ENCODE results near the gene SPTBN2. TPM values are rescaled to one million over a fixed set of nuclear protein-coding genes. Genes with fewer than 3 reads are reported as not detected.
"Not testable (repeated sequence)": the region's sequence is repeated elsewhere in the genome, so short reads cannot be mapped to it uniquely, and the experiment has no call there.

SPTBN2 gene
- total RNA-seq, 1 donor, result 0.10 TPM

DNA sequence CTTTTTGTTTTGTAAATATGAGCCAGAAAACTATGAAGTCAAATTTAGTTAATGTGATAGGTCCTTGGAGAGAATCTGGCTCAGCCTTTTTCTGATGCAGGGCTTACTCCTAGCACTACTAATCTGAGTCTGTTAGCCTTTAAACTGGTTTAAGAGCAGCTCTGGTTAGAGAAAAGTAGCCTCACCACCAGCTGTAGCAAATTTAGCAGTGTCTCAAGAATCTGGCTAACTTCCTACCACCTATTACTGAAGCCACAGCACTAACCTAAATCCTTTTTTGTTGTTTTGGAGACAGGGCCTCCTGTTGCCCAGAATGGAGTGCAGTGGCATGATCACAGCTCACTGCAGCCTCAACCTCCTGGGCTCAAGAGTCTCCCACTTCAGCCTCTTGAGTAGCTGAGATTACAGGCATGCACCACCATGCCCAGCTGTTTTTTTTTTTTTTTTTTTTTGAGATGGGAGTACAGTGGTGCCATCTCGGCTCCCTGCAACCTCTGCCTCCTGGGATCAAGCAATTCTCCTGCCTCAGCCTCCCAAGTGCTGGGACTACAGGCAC lies 65.2 kb downstream of the SPTBN2 start:
- H3K4me1 ChIP-seq (ENCODE audit: insufficient read depth, low read length), result peaks cover 19% of the 10 kb centered on the region
- no peaks in the 10 kb centered on the region for H3K9me3 ChIP-seq (ENCODE audit: low read depth, low read length)
- no peaks in the 10 kb centered on the region for H3K27me3 ChIP-seq (ENCODE audit: insufficient read depth, low read length)
- no peak overlapping the region for H3K4me3 ChIP-seq (ENCODE audit: low read length)

DNA sequence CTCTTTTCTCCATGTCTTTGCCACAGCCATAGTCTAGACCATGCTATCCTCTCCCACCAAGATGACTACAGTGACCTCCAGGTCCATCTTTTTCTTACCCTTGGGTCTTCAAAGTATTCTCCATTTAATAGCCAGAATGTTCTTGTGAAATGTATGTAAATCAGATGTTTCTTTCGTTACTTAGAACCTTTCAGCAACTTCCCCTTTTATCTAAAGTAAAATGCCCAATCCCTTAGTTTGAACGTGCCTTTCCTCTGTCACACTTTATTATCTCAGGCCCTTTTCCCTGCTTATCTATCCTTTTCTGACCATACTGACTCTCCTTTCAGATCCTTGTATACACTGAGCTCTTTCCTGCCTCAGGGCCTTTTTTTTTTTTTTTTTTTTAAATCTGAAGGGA lies 69.3 kb downstream of the SPTBN2 start:
- Histone ChIP-seq H3K9me3 (ENCODE audit: low read depth, low read length) (no peaks in the 10 kb centered on the region), H3K27me3 (ENCODE audit: insufficient read depth, low read length) (no peaks in the 10 kb centered on the region), H3K4me3 (ENCODE audit: low read length) (no peak overlapping the region), H3K4me1 (ENCODE audit: insufficient read depth, low read length) (peaks cover 17% of the 10 kb centered on the region)

DNA sequence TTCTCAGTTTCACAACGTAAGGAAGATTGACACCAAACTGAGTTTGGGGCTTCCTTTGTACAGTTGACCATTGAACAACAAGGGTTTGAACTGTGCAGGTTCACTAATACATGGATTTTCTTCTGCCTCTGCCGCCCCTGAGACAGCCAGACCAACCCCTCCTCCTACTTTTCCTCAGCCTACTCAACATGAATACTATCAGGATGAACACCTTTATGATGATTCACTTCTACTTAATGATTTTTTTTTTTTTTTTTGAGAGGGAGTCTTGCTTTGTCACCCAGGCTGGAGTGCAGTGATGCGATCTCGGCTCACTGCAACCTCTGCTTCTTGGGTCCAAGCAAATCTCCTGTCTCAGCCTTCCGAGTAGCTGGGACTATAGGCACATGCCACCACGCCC lies 75.9 kb downstream of the SPTBN2 start:
- H3K9me3 ChIP-seq (ENCODE audit: low read depth, low read length), result no peaks in the 10 kb centered on the region
- no peak overlapping the region for H3K4me3 ChIP-seq (ENCODE audit: low read length)
- H3K4me1 ChIP-seq (ENCODE audit: insufficient read depth, low read length), result peaks cover 8% of the 10 kb centered on the region
- H3K27me3 ChIP-seq (ENCODE audit: insufficient read depth, low read length), result no peaks in the 10 kb centered on the region

DNA sequence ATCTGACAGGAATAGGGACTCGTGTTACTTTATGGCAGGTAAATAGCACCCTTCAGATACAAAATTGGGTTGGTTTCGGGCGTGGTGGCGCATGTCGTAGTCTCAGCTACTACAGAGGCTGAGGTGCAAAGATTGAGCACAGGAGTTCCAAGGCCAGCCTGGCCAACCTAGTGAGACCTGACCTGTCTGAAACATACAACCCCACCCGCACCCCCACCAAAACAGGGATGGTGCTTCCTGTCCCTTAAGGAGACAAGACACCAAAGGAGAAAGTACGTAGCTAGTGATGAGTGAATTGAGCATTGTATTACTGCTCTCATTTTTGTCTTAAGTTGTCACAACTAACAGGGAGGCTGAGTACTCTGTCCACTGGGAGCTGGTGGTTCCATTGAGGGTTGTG lies 76.4 kb downstream of the SPTBN2 start:
- Histone ChIP-seq H3K27me3 (ENCODE audit: insufficient read depth, low read length) (no peaks in the 10 kb centered on the region), H3K4me3 (ENCODE audit: low read length) (no peak overlapping the region), H3K9me3 (ENCODE audit: low read depth, low read length) (no peaks in the 10 kb centered on the region), H3K4me1 (ENCODE audit: insufficient read depth, low read length) (peaks cover 8% of the 10 kb centered on the region)

- H3K27me3 ChIP-seq (ENCODE audit: insufficient read depth, low read length), result no peaks in the 10 kb centered on the region
- no peak overlapping the region for H3K4me3 ChIP-seq (ENCODE audit: low read length)
- H3K4me1 ChIP-seq (ENCODE audit: insufficient read depth, low read length), result peaks cover 16% of the 10 kb centered on the region
- no peaks in the 10 kb centered on the region for H3K9me3 ChIP-seq (ENCODE audit: low read depth, low read length)
Observed at GRCh38 chr11:66651016-66651415, 78.0 kb downstream of the SPTBN2 start.

DNA sequence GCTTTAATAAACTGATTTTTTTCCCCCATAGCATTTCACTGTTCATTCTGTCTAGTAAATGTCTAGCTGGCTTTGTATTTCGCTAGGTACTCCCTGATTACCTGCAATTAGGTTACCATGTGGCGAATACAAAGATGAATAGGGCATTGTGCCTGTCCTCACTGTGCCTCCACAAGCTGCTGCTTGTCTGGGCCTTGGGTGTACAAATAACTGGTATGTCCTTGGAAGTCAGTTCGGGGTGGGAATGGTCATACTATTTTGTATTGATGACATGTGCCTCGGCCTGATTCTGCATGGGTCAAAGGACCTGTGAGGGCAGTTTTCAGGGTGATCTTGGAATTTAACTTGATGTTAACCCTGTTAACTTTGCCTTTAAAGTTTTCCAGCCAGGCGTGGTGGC lies 79.1 kb downstream of the SPTBN2 start:
- H3K4me1 ChIP-seq (ENCODE audit: insufficient read depth, low read length), result peaks cover 26% of the 10 kb centered on the region
- H3K9me3 ChIP-seq (ENCODE audit: low read depth, low read length), result no peaks in the 10 kb centered on the region
- H3K4me3 ChIP-seq (ENCODE audit: low read length), result no peak overlapping the region
- no peaks in the 10 kb centered on the region for H3K27me3 ChIP-seq (ENCODE audit: insufficient read depth, low read length)

DNA sequence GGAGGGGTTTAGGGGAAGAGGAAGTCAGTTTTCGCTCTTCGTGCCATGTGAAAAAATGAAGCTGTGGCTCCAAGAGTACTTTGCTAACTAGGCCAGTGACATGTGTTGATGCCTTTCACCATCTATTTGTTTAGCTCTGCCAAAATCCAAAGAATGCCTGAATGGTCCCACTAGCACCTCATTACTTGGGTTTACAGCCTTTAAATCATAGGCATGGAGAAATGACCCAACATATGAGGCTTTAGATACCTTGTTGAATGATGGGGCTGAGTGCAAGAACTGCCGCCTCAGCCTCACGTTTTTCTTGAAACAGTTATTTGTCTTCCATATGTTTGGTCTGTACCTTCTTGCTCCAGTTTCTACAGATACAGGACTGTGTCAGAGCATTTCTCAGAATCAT lies 82.2 kb downstream of the SPTBN2 start:
- Histone ChIP-seq H3K27me3 (ENCODE audit: insufficient read depth, low read length) (no peaks in the 10 kb centered on the region), H3K9me3 (ENCODE audit: low read depth, low read length) (no peaks in the 10 kb centered on the region), H3K4me1 (ENCODE audit: insufficient read depth, low read length) (peaks cover 50% of the 10 kb centered on the region), H3K4me3 (ENCODE audit: low read length) (no peak overlapping the region)

DNA sequence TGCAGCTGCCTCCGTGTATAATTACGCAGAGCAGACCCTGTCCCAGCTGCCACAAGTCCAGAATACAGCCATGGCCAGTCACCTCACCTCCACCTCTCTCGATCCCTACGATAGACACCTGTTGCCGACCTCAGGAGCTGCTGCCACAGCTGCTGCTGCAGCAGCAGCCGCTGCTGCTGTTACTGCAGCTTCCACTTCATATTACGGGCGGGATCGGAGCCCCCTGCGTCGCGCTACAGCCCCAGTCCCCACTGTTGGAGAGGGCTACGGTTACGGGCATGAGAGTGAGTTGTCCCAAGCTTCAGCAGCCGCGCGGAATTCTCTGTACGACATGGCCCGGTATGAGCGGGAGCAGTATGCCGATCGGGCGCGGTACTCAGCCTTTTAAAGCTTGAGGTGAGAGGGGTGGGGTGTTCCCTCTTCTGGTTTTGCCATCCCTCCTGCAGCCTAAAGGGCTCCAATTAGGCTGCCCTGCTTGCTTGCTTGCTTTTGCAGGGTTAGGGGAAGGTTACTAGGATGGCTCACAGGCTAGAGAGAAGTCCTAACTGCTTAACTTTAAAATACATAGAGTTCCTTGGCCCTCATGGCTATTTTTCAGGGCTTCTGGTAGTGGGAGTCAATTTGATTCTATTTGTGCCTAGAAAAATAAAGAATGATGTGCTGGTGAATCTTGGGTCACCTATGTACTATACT lies 85.1 kb downstream of the SPTBN2 start:
- H3K27me3 ChIP-seq (ENCODE audit: insufficient read depth, low read length), result no peaks in the 10 kb centered on the region

GRCh38 chr11:66641834-66642233 lies 87.2 kb downstream of the SPTBN2 start:
- Histone ChIP-seq H3K27me3 (ENCODE audit: insufficient read depth, low read length) (no peaks in the 10 kb centered on the region), H3K9me3 (ENCODE audit: low read depth, low read length) (no peaks in the 10 kb centered on the region), H3K4me1 (ENCODE audit: insufficient read depth, low read length) (peaks cover 87% of the 10 kb centered on the region), H3K4me3 (ENCODE audit: low read length) (no peak overlapping the region)

More for the DNA sequence above, 85.1 kb downstream of the SPTBN2 start:
- Histone ChIP-seq H3K4me1 (ENCODE audit: insufficient read depth, low read length) (peaks cover 74% of the 10 kb centered on the region), H3K9me3 (ENCODE audit: low read depth, low read length) (no peaks in the 10 kb centered on the region), H3K4me3 (ENCODE audit: low read length) (no peak overlapping the region)

GRCh38 chr11:66639814-66640340 lies 89.1 kb downstream of the SPTBN2 start:
- peaks cover 69% of the 10 kb centered on the region for H3K4me1 ChIP-seq (ENCODE audit: insufficient read depth, low read length)
- H3K9me3 ChIP-seq (ENCODE audit: low read depth, low read length); H3K27me3 ChIP-seq (ENCODE audit: insufficient read depth, low read length); H3K4me3 ChIP-seq (ENCODE audit: low read length): not testable (repeated sequence)

GRCh38 chr11:66639066-66639813 lies 89.8 kb downstream of the SPTBN2 start:
- Histone ChIP-seq H3K27me3 (ENCODE audit: insufficient read depth, low read length) (no peaks in the 10 kb centered on the region), H3K9me3 (ENCODE audit: low read depth, low read length) (no peaks in the 10 kb centered on the region), H3K4me3 (ENCODE audit: low read length) (peak overlapping the region; percentile 95), H3K4me1 (ENCODE audit: insufficient read depth, low read length) (peaks cover 63% of the 10 kb centered on the region)

- no peaks in the 10 kb centered on the region for H3K27me3 ChIP-seq (ENCODE audit: insufficient read depth, low read length)
- H3K9me3 ChIP-seq (ENCODE audit: low read depth, low read length), result no peaks in the 10 kb centered on the region
- H3K4me3 ChIP-seq (ENCODE audit: low read length), result peak within 1 kb of the TSS; percentile 95
- H3K4me1 ChIP-seq (ENCODE audit: insufficient read depth, low read length), result peaks cover 54% of the 10 kb centered on the region
Observed at GRCh38 chr11:66638177-66639065, 90.6 kb downstream of the SPTBN2 start, which contains the start of gene RBM4. Gene RBM4 (plus strand): TSS chr11:66638703. CDS start chr11:66639712, 1,009 bp downstream.

DNA sequence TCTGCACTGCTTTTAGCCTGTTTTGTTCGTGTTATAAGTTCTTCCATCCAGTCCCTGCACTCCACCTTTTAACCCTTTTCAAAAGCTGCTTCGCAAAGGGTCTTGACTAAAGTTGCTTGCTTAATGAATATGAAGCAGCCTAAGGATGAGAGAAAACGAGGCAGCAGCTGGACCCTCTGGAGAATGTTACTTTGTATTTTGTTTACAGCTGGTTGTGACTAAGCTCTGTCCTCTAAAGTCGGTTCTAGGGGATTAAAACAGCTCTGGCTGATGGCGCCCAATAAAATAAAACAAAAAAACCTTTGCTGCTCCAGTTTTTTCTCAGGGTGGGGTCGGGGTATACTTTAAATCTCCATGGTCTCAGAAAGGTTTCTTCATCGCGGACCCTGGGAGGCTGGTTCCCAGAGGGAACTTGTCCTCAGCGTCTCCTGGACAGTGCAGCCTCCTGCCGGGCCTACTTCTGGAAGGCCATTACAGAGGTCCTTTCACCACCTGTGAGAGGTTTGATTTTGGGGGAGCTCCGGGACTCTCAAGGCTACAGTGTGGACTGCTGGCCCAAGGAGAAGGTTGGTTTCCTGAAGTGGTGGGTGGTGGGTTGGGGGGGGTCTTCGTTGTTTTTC lies 91.3 kb downstream of the SPTBN2 start:
- peak overlapping the region; percentile 38 for H3K4me3 ChIP-seq (ENCODE audit: low read length)
- no peaks in the 10 kb centered on the region for H3K27me3 ChIP-seq (ENCODE audit: insufficient read depth, low read length)
- no peaks in the 10 kb centered on the region for H3K9me3 ChIP-seq (ENCODE audit: low read depth, low read length)
- peaks cover 50% of the 10 kb centered on the region for H3K4me1 ChIP-seq (ENCODE audit: insufficient read depth, low read length)

DNA sequence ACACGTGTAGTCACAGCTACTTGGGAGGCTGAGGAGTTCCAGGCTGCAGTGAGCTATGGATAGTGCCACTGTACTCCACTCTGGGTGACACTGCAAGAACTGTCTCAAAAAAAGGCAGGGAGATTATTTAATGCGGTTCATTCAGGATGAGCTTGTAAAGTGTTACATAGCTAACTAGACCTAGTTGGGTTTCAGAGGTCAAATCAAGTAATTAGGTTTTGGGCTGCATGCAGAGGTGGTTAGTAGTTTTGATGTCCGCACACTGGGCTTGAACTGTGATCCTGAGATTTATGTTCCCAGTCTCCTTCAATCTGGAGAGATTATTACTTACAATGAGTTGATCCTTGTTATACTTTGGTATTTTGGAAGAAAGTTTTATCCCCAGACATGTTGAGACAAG lies 92.6 kb downstream of the SPTBN2 start:
- no peak overlapping the region for H3K4me3 ChIP-seq (ENCODE audit: low read length)
- H3K9me3 ChIP-seq (ENCODE audit: low read depth, low read length), result no peaks in the 10 kb centered on the region
- H3K27me3 ChIP-seq (ENCODE audit: insufficient read depth, low read length), result no peaks in the 10 kb centered on the region
- H3K4me1 ChIP-seq (ENCODE audit: insufficient read depth, low read length), result peaks cover 37% of the 10 kb centered on the region

Data from mononuclear cell (primary cell).